ENCODE results near the gene ANKRD11. TPM values are rescaled to one million over a fixed set of nuclear protein-coding genes. Genes with fewer than 3 reads are reported as not detected.

ANKRD11 gene
- total RNA-seq, 1 experiment from 2014 or later = 266 TPM

DNA sequence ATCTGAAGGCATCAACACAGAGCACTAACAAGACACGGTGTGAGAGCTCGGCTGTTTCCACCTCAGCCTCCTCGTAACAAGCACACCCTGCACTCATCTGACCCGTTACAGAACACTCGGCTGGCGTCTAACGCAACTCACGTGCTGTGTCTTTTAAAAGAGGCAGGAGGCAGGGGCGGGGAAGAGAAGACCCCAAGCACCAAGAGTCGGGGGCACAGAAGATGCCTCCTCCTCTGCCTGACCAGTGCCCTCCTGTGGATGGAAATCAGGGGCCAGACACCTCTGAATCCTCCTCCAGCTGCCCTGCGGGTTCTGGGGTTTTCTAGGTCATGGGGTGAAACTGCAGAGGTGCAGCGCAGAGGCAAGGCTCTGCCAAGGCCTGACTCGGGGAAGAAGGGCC lies 198.6 kb downstream of the ANKRD11 start:
- no peaks in the 10 kb centered on the region; the same call in 1 of the 2 replicates for H4K20me1 ChIP-seq (ENCODE audit: insufficient read depth)
- 0 out of 2 replicates have a peak overlapping the region, but pooled peaks have one; percentile 12 for H3K27ac ChIP-seq (ENCODE audit: low read depth, low read length)
- H3K4me3 ChIP-seq (replicated peaks in 1 of 2; ENCODE audit: low read depth in 1 of 2, low read length in 2 of 2) = no peak overlapping the region
- H3K4me2 ChIP-seq (ENCODE audit: low read length) = no peak overlapping the region
- H3K4me1 ChIP-seq (ENCODE audit: control insufficient read depth in 1 of 2, insufficient read depth in 2 of 2, low read length in 2 of 2) = no peaks in the 10 kb centered on the region
- no peak overlapping the region for H2AFZ ChIP-seq (ENCODE audit: low read depth, low read length, poor library complexity, severe bottlenecking)
- intact Hi-C loops (cut with micrococcal nuclease) = no loop called here
- no peaks in the 10 kb centered on the region for H3K27me3 ChIP-seq (ENCODE audit: insufficient read depth, low read length)
- RAD21 ChIA-PET (ENCODE audit: low non-redundant PET in 1 of 2, low total read pairs in 2 of 2, uncharacterized antibody in 2 of 2, unreplicated experiment in 2 of 2) = no interaction called here
- peaks cover 20 to 25% of the 10 kb centered on the region in 2 experiments; a peak in 3 of 4 replicates for H3K36me3 ChIP-seq (ENCODE audit: control insufficient read depth in 1 of 2, insufficient read depth in 2 of 2, low read length in 2 of 2)
- POLR2A ChIA-PET = no interaction called here
- H3K79me2 ChIP-seq (ENCODE audit: insufficient read depth, low read length) = peaks cover 72% of the 10 kb centered on the region
- CTCF ChIA-PET = no interaction called here
- no peaks in the 10 kb centered on the region for H3K9me2 ChIP-seq (ENCODE audit: insufficient read depth)
- ATAC-seq (no peak), DNase-seq (ENCODE audit: low read depth, low spot score) (no peak)
- TF ChIP-seq SIN3A (IDR thresholded peaks at IDR 0.05; ENCODE audit: low read depth) = no peak
- no peak; the same call in 1 of the 2 replicates for TF ChIP-seq POLR2AphosphoS5 (IDR thresholded peaks at IDR 0.05; ENCODE audit: low read depth, low read length)
- no peak for TF ChIP-seq SP1 (IDR thresholded peaks at IDR 0.05; ENCODE audit: low read depth)
- no peak overlapping the region for H3K9ac ChIP-seq (ENCODE audit: low read length)
- no peaks in the 10 kb centered on the region for H3K9me3 ChIP-seq (ENCODE audit: control insufficient read depth in 1 of 2, insufficient read depth in 1 of 2, low read depth in 1 of 2, low read length in 2 of 2)
- BruUV-seq (replicated peaks) = no TSS peak

DNA sequence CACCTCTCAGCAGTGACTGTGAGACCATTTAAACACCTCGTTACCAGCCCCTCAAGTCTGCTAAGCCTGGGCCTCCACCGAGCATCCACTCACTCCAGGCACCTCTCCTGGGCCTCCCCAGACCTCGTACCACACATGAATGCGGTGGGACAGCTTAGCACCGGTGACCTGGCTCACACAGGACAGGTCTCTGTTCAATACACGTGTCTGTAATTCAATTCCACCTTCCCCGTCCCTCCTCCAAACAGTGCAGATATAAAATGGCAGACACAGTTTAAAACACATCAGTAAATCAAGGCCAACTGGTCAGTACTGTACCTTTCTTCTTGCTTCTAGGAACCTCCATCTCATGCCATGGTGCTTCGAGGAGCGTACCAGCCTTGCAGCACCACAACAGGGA lies 199.0 kb downstream of the ANKRD11 start:
- ChIA-PET RAD21 (ENCODE audit: low non-redundant PET in 1 of 2, low total read pairs in 2 of 2, uncharacterized antibody in 2 of 2, unreplicated experiment in 2 of 2) (no interaction called here), POLR2A (no interaction called here), CTCF (no interaction called here)
- TF ChIP-seq POLR2AphosphoS5 (IDR thresholded peaks at IDR 0.05; ENCODE audit: low read depth, low read length) (peak; percentile 13; the same call in 1 of the 2 replicates), EZH2phosphoT487 (IDR thresholded peaks at IDR 0.05; ENCODE audit: borderline replicate concordance) (no peak)
- H3K4me1 ChIP-seq (ENCODE audit: control insufficient read depth in 1 of 2, insufficient read depth in 2 of 2, low read length in 2 of 2) = no peaks in the 10 kb centered on the region
- intact Hi-C loops (cut with micrococcal nuclease) = no loop called here
- ATAC-seq (no peak), DNase-seq (ENCODE audit: low read depth, low spot score) (no peak)
- H3K27me3 ChIP-seq (ENCODE audit: insufficient read depth, low read length) = no peaks in the 10 kb centered on the region
- H3K4me3 ChIP-seq (replicated peaks in 1 of 2; ENCODE audit: low read depth in 1 of 2, low read length in 2 of 2) = no peak overlapping the region
- no peaks in the 10 kb centered on the region; the same call in 1 of the 2 replicates for H4K20me1 ChIP-seq (ENCODE audit: insufficient read depth)
- H3K9ac ChIP-seq (ENCODE audit: low read length) = no peak overlapping the region
- no peak overlapping the region for H3K4me2 ChIP-seq (ENCODE audit: low read length)
- H3K9me2 ChIP-seq (ENCODE audit: insufficient read depth) = no peaks in the 10 kb centered on the region
- peaks cover 24 to 29% of the 10 kb centered on the region in 2 experiments; a peak in 3 of 4 replicates for H3K36me3 ChIP-seq (ENCODE audit: control insufficient read depth in 1 of 2, insufficient read depth in 2 of 2, low read length in 2 of 2)
- H3K9me3 ChIP-seq (ENCODE audit: control insufficient read depth in 1 of 2, insufficient read depth in 1 of 2, low read depth in 1 of 2, low read length in 2 of 2) = no peaks in the 10 kb centered on the region
- no peak overlapping the region for H2AFZ ChIP-seq (ENCODE audit: low read depth, low read length, poor library complexity, severe bottlenecking)
- peaks cover 68% of the 10 kb centered on the region for H3K79me2 ChIP-seq (ENCODE audit: insufficient read depth, low read length)
- H3K27ac ChIP-seq (ENCODE audit: low read depth, low read length) = 0 out of 2 replicates have a peak overlapping the region, but pooled peaks have one; percentile 12
- BruUV-seq (replicated peaks) = no TSS peak

Measured in HCT116 (cell line).